ENCODE data around the gene DOCK6.
A peak's percentile ranks its signal among the peaks of the same experiment; 100 is the strongest.

Gene DOCK6

GRCh38 chr19:11155373-11156120 lies 106.8 kb downstream of the DOCK6 start, which contains the start of gene SPC24:
Gene SPC24, minus strand, starts transcription at chr19:11155782. Its CDS starts 6 bp downstream, at chr19:11155776.
- peak within 1 kb of the TSS; percentile 82 for H3K4me3 ChIP-seq (ENCODE audit: extremely low read depth, insufficient read depth, low read length, poor library complexity, severe bottlenecking)
- WGBS, 2 experiments (ENCODE audit: insufficient coverage in 2 of 2): 0 to 1% methylated on average over 42 to 45 of the region's 50 CpGs
- no peak within 1 kb of the TSS for H3K27ac ChIP-seq (ENCODE audit: low read depth, low read length, severe bottlenecking)
- peaks cover 3% of the 10 kb centered on the region for H3K9me3 ChIP-seq (ENCODE audit: control insufficient read depth, low read length)
- peaks cover 6% of the 10 kb centered on the region for H3K4me1 ChIP-seq (ENCODE audit: control insufficient read depth, insufficient read depth, low read length, poor library complexity, severe bottlenecking)
- peaks cover 22% of the 10 kb centered on the region for H3K36me3 ChIP-seq (ENCODE audit: control insufficient read depth, insufficient read depth, low read length)

GRCh38 chr19:11154683-11155047 lies 107.7 kb downstream of the DOCK6 start:
- Histone ChIP-seq H3K36me3 (ENCODE audit: control insufficient read depth, insufficient read depth, low read length) (peaks cover 28% of the 10 kb centered on the region), H3K27ac (ENCODE audit: low read depth, low read length, severe bottlenecking) (no peak overlapping the region), H3K4me1 (ENCODE audit: control insufficient read depth, insufficient read depth, low read length, poor library complexity, severe bottlenecking) (peaks cover 6% of the 10 kb centered on the region), H3K4me3 (ENCODE audit: extremely low read depth, insufficient read depth, low read length, poor library complexity, severe bottlenecking) (peak overlapping the region; percentile 82), H3K9me3 (ENCODE audit: control insufficient read depth, low read length) (no peaks in the 10 kb centered on the region)
- WGBS, 2 experiments (ENCODE audit: insufficient coverage in 2 of 2): 38 to 52% methylated on average over 6 of the region's 6 CpGs

GRCh38 chr19:11152318-11153062 lies 109.8 kb downstream of the DOCK6 start:
- H3K27ac ChIP-seq (ENCODE audit: low read depth, low read length, severe bottlenecking): no peak overlapping the region

GRCh38 chr19:11151181-11151580 lies 111.1 kb downstream of the DOCK6 start:
- H3K27ac ChIP-seq (ENCODE audit: low read depth, low read length, severe bottlenecking): no peak overlapping the region
- no peak overlapping the region for H3K4me3 ChIP-seq (ENCODE audit: extremely low read depth, insufficient read depth, low read length, poor library complexity, severe bottlenecking)
- H3K36me3 ChIP-seq (ENCODE audit: control insufficient read depth, insufficient read depth, low read length): peaks cover 55% of the 10 kb centered on the region
- 95 to 100% methylated on average over 7 of the region's 7 CpGs for WGBS, 2 experiments (ENCODE audit: insufficient coverage in 2 of 2)
- no peaks in the 10 kb centered on the region for H3K9me3 ChIP-seq (ENCODE audit: control insufficient read depth, low read length)
- peaks cover 6% of the 10 kb centered on the region for H3K4me1 ChIP-seq (ENCODE audit: control insufficient read depth, insufficient read depth, low read length, poor library complexity, severe bottlenecking)

More at GRCh38 chr19:11152318-11153062, 109.8 kb downstream of the DOCK6 start:
- 97 to 99% methylated on average over 9 to 10 of the region's 11 CpGs for WGBS, 2 experiments (ENCODE audit: insufficient coverage in 2 of 2)
- H3K4me3 ChIP-seq (ENCODE audit: extremely low read depth, insufficient read depth, low read length, poor library complexity, severe bottlenecking): no peak overlapping the region
- peaks cover 46% of the 10 kb centered on the region for H3K36me3 ChIP-seq (ENCODE audit: control insufficient read depth, insufficient read depth, low read length)
- peaks cover 6% of the 10 kb centered on the region for H3K4me1 ChIP-seq (ENCODE audit: control insufficient read depth, insufficient read depth, low read length, poor library complexity, severe bottlenecking)
- H3K9me3 ChIP-seq (ENCODE audit: control insufficient read depth, low read length): no peaks in the 10 kb centered on the region
